ENCODE measurements around the gene TBC1D25. TPM values are rescaled to one million over a fixed set of nuclear protein-coding genes. Genes with fewer than 3 reads are reported as not detected.

Gene TBC1D25
- total RNA-seq, 4 donors from 2014 or later = 10.3 to 22.4 (median 16.4) TPM

DNA sequence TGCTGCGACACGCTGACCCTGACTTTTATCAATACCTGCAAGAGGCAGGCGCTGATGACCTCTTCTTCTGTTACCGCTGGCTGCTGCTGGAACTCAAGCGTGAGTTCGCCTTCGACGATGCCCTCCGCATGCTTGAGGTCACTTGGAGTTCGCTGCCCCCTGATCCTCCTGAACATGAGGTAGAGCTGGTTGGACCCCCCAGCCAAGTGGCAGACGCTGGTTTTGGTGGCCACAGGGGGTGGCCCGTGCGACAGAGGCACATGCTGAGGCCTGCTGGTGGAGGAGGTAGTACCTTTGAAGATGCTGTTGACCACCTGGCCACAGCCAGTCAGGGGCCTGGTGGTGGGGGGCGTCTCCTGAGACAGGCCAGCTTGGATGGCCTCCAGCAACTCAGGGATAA, 20.5 kb downstream of the TBC1D25 start:
- Histone ChIP-seq H3K36me3 (peaks cover 10 to 60% (median 35%) of the 10 kb centered on the region in 4 donors), H3K4me1 (no peaks in the 10 kb centered on the region)
- 88% methylated on average over 14 of the region's 14 CpGs for WGBS

GRCh38 chrX:48560681-48561080, 21.2 kb downstream of the TBC1D25 start:
- no peaks in the 10 kb centered on the region for H3K4me1 ChIP-seq
- no peak for DNase-seq (ENCODE audit: extremely low spot score)
- H3K9me3 ChIP-seq = no peaks in the 10 kb centered on the region
- WGBS = 83% methylated on average over 12 of the region's 12 CpGs
- no peak overlapping the region for H3K27ac ChIP-seq (replicated peaks in 1 of 4)
- no peaks in the 10 kb centered on the region for H3K27me3 ChIP-seq
- no peak overlapping the region for H3K4me3 ChIP-seq
- intact Hi-C loops (cut with DNase I) = no loop called here
- TF ChIP-seq, protein P1, sequence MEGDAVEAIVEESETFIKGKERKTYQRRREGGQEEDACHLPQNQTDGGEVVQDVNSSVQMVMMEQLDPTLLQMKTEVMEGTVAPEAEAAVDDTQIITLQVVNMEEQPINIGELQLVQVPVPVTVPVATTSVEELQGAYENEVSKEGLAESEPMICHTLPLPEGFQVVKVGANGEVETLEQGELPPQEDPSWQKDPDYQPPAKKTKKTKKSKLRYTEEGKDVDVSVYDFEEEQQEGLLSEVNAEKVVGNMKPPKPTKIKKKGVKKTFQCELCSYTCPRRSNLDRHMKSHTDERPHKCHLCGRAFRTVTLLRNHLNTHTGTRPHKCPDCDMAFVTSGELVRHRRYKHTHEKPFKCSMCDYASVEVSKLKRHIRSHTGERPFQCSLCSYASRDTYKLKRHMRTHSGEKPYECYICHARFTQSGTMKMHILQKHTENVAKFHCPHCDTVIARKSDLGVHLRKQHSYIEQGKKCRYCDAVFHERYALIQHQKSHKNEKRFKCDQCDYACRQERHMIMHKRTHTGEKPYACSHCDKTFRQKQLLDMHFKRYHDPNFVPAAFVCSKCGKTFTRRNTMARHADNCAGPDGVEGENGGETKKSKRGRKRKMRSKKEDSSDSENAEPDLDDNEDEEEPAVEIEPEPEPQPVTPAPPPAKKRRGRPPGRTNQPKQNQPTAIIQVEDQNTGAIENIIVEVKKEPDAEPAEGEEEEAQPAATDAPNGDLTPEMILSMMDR (IDR thresholded peaks at IDR 0.05) = no peak
- TF ChIP-seq POLR2AphosphoS5 (IDR thresholded peaks at IDR 0.05) (no peak), POLR2A (IDR thresholded peaks at IDR 0.05; ENCODE audit: low read depth) (no peak), EP300 (IDR thresholded peaks at IDR 0.05) (no peak)
- peaks cover 5 to 54% (median 32%) of the 10 kb centered on the region in 4 donors for H3K36me3 ChIP-seq

More for the DNA sequence above, 20.5 kb downstream of the TBC1D25 start:
- Histone ChIP-seq H3K9me3 (no peaks in the 10 kb centered on the region), H3K27me3 (no peaks in the 10 kb centered on the region), H3K4me3 (no peak overlapping the region), H3K27ac (replicated peaks in 1 of 4) (no peak overlapping the region)
- DNase-seq (ENCODE audit: extremely low spot score) = no peak
- no peak for TF ChIP-seq POLR2AphosphoS5 (IDR thresholded peaks at IDR 0.05)
- TF ChIP-seq, protein P1 (IDR thresholded peaks at IDR 0.05) = no peak
- TF ChIP-seq POLR2A (IDR thresholded peaks at IDR 0.05; ENCODE audit: low read depth) = no peak
- TF ChIP-seq EP300 (IDR thresholded peaks at IDR 0.05) = no peak
- intact Hi-C loops (cut with DNase I) = no loop called here

DNA sequence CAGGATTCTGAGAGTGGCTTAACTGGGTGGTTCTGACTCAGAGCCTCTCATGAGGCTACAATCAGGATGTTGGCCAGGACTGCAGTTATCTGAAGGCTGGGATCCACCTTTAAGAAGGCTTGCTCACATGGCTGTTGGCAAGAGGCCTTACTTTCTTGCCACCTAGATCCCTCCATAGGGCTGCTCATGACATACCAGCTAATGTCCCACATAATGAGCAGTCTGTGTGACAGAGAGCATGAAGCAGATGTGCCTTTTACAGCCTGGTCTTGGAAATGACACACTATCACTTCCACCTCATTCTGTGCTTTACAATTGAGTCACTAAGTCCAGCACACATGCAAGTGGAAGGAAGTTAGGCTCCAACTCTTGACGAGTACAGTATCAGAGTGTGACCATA, 30.4 kb downstream of the TBC1D25 start:
- H3K9me3 ChIP-seq = no peaks in the 10 kb centered on the region
- peaks cover 0 to 4% (median under 1%) of the 10 kb centered on the region in 4 donors for H3K4me1 ChIP-seq
- 57% methylated on average over 1 of the region's 1 CpG for WGBS
- TF ChIP-seq POLR2AphosphoS5 (IDR thresholded peaks at IDR 0.05) (no peak), POLR2A (IDR thresholded peaks at IDR 0.05; ENCODE audit: low read depth) (no peak), EP300 (IDR thresholded peaks at IDR 0.05) (no peak)
- TF ChIP-seq, protein P1 (IDR thresholded peaks at IDR 0.05) = no peak
- H3K27me3 ChIP-seq = no peaks in the 10 kb centered on the region
- no peak overlapping the region for H3K4me3 ChIP-seq
- H3K36me3 ChIP-seq = no peaks in the 10 kb centered on the region
- no peak overlapping the region for H3K27ac ChIP-seq (replicated peaks in 1 of 4)
- no peak for DNase-seq (ENCODE audit: extremely low spot score)
- intact Hi-C loops (cut with DNase I) = no loop called here

- Histone ChIP-seq H3K36me3 (peaks cover 18 to 38% (median 34%) of the 10 kb centered on the region in 4 donors), H3K4me1 (peaks cover 16 to 24% (median 18%) of the 10 kb centered on the region in 4 donors), H3K27ac (replicated peaks in 1 of 4) (peak overlapping the region; percentile 97 to 99 (median 98)), H3K27me3 (no peaks in the 10 kb centered on the region), H3K4me3 (peak overlapping the region; percentile 73 to 79 (median 76)), H3K9me3 (no peaks in the 10 kb centered on the region)
- DNase-seq (ENCODE audit: extremely low spot score) = no peak
- intact Hi-C loops (cut with DNase I) = loop anchor here (2.0 kb wide), 1 partner anchor 33 kb away; no protein-coding TSS in a partner anchor
- TF ChIP-seq EP300 (IDR thresholded peaks at IDR 0.05) (no peak), POLR2AphosphoS5 (IDR thresholded peaks at IDR 0.05) (no peak), POLR2A (IDR thresholded peaks at IDR 0.05; ENCODE audit: low read depth) (no peak)
- TF ChIP-seq, protein P1 (IDR thresholded peaks at IDR 0.05) = no peak
- 59% methylated on average over 19 of the region's 19 CpGs for WGBS
Observed at GRCh38 chrX:48573690-48574269, 34.3 kb downstream of the TBC1D25 start.
